ENCODE data around the gene TPSD1.

GRCh38 chr16:1278477-1278876, 22.6 kb downstream of the TPSD1 start:
- no peak for TF ChIP-seq CTCF (IDR thresholded peaks at IDR 0.05)
- no peak for TF ChIP-seq POLR2A (IDR thresholded peaks at IDR 0.05)

All from uterus (tissue), 2 donors.